ENCODE measurements around the gene ANXA1.

Gene ANXA1

DNA sequence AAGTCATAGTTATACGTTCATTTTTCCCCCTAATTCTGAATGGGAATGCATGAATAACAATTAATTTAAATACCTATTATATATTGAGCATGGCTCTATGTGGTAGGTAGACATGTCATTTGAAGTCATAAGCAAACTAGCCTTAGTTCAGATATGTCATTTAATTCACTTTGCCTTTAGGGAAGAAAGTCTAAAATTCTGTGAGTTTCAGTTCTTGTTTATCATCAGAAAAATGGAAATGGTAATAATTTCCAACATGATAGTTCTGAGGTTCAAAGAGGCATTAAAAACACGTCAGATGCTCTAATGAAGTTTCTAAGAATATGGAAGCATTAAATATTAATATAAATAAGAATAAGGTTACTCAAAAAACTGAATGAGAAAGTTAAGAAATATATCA, 13.1 kb upstream of the ANXA1 start:
- no peak for DNase-seq (ENCODE audit: low read depth)

- DNase-seq (ENCODE audit: low read depth) = no peak
Measured at GRCh38 chr9:73141282-73141681, 10.4 kb upstream of the ANXA1 start.

GRCh38 chr9:73143711-73144328, 7.8 kb upstream of the ANXA1 start:
- DNase-seq (ENCODE audit: low read depth) = no peak

- no peak for DNase-seq (ENCODE audit: low read depth)
Measured at GRCh38 chr9:73146111-73146815, 5.4 kb upstream of the ANXA1 start.

GRCh38 chr9:73148447-73148937, 3.2 kb upstream of the ANXA1 start:
- no peak for DNase-seq (ENCODE audit: low read depth)

- DNase-seq (ENCODE audit: low read depth) = no peak
Measured at GRCh38 chr9:73149371-73150067, 2.1 kb upstream of the ANXA1 start.

DNA sequence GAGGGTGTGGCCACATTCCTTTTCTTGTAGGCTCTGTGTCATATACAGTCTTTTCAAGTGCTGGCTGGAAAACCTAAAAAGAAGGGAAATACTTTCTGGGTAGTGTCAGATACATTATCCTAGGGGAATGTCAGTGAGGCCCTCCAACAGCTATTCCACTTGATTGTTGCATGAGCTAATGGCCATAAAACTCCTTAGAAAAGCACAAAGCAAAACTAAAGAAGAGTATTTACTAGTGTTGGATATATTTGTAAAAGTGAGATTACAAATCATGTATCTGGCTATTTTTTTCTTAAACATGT, 829 bp downstream of the ANXA1 start:
- DNase-seq (ENCODE audit: low read depth) = no peak

- DNase-seq (ENCODE audit: low read depth) = no peak
Measured at GRCh38 chr9:73152953-73153352, 1.3 kb downstream of the ANXA1 start.

- no peak for DNase-seq (ENCODE audit: low read depth)
Measured at GRCh38 chr9:73153793-73154227, 2.1 kb downstream of the ANXA1 start.

DNA sequence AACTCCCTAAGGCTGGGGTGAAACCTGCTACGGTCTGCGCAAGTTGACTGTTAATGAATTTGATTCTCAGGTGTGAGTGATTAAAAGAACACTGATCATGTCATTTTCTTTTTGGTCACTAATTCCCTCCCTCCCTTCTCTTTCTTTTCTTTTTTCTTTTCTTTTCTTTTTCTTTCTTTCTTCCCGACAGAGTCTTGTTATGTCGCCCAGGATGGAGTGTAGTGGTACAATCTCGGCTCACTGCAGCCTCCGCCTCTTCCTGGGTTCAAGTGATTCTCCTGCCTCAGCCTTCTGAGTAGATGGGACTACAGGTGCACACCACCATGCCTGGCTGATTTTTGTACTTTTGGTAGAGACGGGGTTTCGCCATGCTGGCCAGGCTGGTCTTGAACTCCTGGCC, 2.6 kb downstream of the ANXA1 start:
- DNase-seq (ENCODE audit: low read depth) = no peak

GRCh38 chr9:73154722-73155121, 3.1 kb downstream of the ANXA1 start:
- DNase-seq (ENCODE audit: low read depth) = no peak

- DNase-seq (ENCODE audit: low read depth) = no peak
Measured at GRCh38 chr9:73155377-73155776, 3.7 kb downstream of the ANXA1 start.

GRCh38 chr9:73155968-73156864, 4.6 kb downstream of the ANXA1 start:
- no peak for DNase-seq (ENCODE audit: low read depth)

DNA sequence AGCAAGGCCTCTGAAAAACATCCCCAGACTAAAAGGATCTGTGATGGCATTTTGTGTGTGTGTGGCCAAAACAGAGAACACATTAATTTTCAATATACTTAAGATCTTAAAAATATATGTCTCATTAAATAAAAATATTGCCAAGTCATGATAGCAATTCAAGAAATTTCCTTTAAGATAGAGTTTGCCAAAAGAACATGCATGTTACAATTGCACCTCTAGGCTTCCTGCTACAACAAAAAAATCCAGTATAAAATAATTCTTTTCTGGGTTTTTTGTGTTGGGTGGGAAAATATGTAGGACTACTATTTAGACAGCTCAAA, 5.2 kb downstream of the ANXA1 start:
- no peak for DNase-seq (ENCODE audit: low read depth)

GRCh38 chr9:73157811-73158210, 6.1 kb downstream of the ANXA1 start:
- DNase-seq (ENCODE audit: low read depth) = no peak

DNA sequence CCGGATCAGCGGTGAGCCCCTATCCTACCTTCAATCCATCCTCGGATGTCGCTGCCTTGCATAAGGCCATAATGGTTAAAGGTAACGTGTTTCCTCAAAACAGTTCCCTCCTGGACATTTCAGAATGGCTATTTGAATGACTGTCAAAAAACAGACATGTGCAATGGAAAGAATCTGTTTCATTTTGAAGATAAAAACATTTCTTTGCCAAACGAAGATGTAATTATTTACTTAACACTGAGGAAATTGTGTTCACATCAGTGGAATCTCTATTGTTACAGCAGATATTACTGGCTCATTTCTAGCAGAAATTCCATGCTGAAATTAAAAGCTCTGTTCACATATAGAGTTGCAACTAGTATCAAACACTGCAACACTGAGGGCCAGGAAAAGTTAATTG, 7.1 kb downstream of the ANXA1 start:
- no peak for DNase-seq (ENCODE audit: low read depth)

DNA sequence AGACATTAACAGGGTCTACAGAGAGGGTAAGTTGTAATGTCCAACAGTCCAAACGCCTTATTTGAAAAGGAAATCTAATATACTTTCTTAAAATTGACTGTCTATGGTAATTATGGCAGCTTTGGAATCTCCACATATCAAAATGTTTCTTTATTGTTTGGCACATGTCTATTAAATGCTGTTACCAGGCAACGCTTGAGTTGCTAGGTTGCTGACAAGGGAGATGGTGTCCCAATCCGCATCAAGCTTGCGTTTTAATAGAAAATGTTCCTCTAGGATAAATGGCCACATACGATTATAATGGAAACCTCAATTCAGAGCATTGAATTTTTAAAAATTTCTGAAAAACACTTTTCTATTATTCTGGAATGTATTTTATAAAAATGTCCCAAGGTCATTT, 9.2 kb downstream of the ANXA1 start:
- no peak for DNase-seq (ENCODE audit: low read depth)

DNA sequence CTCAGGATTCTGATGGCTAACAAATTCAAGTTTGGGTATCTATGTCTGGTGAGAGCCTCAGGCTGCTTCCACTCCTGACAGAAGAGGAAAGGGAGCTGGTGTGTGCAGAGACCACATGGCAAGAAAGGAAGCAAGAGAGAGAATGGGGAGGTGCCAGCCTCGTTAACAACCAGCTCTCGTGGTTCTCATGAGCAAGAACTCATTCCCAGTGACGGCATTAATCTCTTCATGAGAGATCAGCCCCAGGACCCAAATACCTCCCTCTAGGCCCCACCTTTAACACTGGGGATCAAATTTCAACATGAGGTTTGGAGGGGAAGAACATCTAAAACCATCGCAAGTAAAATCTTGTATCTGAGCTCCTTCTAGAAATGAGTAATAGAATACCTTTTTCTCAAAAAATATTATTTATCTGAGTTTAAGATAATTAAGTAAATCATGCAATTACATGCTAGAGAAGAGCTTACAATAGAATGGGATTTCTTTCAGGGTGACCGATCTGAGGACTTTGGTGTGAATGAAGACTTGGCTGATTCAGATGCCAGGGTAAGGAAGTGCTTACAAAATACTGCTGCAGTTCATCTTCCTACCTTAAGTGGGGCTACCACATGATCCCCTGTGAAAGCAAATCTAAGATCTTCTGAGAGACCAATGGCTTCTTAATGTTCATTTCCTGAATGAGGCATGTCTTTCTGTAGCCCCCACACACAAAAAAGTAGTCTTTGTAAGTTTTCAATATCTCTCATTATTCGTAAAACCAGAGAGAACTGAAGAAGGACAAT, 11.5 kb downstream of the ANXA1 start:
- no peak for DNase-seq (ENCODE audit: low read depth)

DNA sequence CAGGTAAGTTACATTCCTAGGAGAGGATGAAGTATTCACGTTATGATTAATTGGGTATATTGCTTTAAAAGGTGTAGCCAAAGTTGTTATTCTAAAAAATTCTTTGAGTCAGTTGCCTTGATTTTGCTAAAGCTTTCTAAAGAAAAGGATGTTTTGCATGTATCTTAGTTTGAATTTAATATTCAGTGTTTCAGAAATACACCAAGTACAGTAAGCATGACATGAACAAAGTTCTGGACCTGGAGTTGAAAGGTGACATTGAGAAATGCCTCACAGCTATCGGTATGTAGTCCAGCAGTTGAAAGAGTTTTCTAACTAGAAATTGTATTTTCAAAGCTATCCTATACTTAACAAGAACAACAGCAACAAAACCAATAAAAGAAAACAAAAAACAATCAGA, 14.2 kb downstream of the ANXA1 start:
- DNase-seq (ENCODE audit: low read depth) = no peak

- no peak for DNase-seq (ENCODE audit: low read depth)
Measured at GRCh38 chr9:73166468-73166867, 14.8 kb downstream of the ANXA1 start.

DNA sequence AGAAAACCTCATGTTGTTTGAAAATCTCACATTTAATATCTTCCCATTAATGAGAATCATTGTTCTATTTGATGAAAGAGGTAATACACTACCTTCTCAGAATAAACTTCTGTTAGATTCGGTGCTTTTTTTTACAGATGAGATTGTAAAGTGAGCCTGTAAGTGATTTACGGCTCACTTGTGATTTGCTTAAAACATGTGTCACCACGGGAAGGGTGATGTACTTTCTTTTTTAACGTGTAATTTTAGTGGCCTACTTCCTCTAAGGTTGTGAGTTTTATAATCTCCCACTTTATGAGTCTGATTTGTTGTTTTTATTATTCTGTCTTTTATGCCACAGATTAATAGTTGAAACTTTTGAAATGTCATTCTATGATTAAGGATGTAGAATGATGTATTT, 15.9 kb downstream of the ANXA1 start:
- DNase-seq (ENCODE audit: low read depth) = no peak
